ENCODE measurements around the gene TCEA2.

TCEA2 gene

DNA sequence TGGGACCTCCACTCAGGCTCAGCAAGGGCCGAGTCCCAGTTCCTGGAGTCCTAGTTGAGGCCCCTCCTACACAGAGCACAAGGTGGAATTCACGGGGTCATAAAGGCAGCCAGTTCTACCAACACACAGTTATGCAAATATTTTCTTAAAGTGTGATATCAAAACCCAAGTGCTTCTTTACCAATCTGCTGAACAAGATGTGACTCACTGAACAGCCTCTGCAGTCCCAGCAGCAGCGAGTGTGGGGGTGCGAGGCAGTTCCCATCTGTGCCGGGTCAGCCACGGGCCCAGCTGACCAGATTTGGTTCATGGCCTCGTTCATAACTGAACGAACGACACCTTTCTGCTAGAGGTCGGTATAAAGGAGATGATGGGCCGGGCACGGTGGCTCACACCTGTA is 4.5 kb upstream of the TCEA2 start:
- Mint-ChIP-seq H3K4me1 (peaks cover 43% of the 10 kb centered on the region), H3K27me3 (ENCODE audit: low read depth, poor library complexity) (peaks cover 11% of the 10 kb centered on the region), H3K9me3 (no peaks in the 10 kb centered on the region), H3K36me3 (ENCODE audit: low read depth) (no peaks in the 10 kb centered on the region), H3K27ac (no peak overlapping the region), H3K4me3 (no peak overlapping the region)
- no peak for DNase-seq
- TF ChIP-seq, protein P1, sequence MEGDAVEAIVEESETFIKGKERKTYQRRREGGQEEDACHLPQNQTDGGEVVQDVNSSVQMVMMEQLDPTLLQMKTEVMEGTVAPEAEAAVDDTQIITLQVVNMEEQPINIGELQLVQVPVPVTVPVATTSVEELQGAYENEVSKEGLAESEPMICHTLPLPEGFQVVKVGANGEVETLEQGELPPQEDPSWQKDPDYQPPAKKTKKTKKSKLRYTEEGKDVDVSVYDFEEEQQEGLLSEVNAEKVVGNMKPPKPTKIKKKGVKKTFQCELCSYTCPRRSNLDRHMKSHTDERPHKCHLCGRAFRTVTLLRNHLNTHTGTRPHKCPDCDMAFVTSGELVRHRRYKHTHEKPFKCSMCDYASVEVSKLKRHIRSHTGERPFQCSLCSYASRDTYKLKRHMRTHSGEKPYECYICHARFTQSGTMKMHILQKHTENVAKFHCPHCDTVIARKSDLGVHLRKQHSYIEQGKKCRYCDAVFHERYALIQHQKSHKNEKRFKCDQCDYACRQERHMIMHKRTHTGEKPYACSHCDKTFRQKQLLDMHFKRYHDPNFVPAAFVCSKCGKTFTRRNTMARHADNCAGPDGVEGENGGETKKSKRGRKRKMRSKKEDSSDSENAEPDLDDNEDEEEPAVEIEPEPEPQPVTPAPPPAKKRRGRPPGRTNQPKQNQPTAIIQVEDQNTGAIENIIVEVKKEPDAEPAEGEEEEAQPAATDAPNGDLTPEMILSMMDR (IDR thresholded peaks at IDR 0.05) = no peak

DNA sequence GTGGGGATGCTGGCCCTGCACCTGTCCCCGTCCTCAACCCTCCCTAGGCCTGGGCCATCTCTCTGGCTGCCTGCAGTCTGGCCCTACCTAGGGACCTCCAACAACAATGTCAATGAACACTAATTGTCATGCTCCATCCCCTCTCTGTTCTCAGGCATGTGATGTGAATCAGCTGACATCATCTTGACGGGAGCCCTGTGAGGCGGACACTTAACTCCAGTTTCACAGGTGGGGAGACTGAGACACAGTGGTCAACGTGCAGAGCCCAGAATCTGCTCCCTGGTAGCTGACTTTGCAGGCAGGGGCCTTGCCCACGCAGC is 762 bp upstream of the TCEA2 start:
- Mint-ChIP-seq H3K9me3 (no peaks in the 10 kb centered on the region), H3K4me3 (peak overlapping the region; percentile 93), H3K27ac (peak overlapping the region; percentile 64), H3K4me1 (peaks cover 44% of the 10 kb centered on the region), H3K36me3 (ENCODE audit: low read depth) (no peaks in the 10 kb centered on the region), H3K27me3 (ENCODE audit: low read depth, poor library complexity) (peaks cover 11% of the 10 kb centered on the region)
- TF ChIP-seq, protein P1 (IDR thresholded peaks at IDR 0.05) = no peak
- no peak for DNase-seq

DNA sequence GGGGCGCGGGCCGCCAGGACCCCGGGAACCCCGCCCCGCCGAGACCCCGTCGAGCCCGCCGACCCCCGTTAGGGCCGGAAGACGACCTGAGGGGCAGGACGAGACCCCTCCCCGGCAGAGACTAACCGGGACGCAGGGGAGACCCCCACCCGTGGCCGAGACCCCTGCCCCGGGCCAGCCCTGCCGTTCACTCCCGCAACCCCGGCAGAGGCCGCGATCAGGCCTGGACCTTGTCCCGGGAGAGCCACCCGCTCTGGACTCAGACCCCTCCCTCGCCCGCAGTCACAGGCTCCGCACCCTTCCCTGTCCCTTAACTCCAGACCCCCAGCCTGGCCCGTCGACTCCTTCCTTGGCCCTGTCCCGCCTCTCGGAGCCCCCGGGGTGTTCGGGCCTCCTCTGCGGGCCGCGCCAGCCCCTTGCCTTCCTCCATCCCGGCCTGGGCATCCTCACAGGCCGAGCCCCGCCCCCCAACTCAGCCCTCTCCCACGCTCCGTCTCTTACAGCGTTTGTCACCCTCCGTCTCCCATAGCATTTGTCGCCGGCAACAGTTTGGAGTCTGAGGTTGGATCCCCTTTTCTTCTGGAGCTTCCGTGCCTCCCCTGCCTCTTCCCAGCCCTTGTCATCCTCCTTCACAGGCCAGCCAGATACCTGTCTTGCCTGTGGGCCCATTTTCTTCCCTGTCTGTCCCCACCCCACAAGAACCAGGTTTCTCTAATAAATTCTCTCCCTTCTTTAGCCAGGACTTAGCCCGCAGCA is 569 bp downstream of the TCEA2 start:
- Mint-ChIP-seq H3K27ac (peak overlapping the region; percentile 57), H3K9me3 (no peaks in the 10 kb centered on the region), H3K4me3 (peak overlapping the region; percentile 93), H3K27me3 (ENCODE audit: low read depth, poor library complexity) (peaks cover 11% of the 10 kb centered on the region), H3K36me3 (ENCODE audit: low read depth) (no peaks in the 10 kb centered on the region), H3K4me1 (peaks cover 34% of the 10 kb centered on the region)
- peak; percentile 67 for DNase-seq
- TF ChIP-seq, protein P1 (IDR thresholded peaks at IDR 0.05) = no peak

DNA sequence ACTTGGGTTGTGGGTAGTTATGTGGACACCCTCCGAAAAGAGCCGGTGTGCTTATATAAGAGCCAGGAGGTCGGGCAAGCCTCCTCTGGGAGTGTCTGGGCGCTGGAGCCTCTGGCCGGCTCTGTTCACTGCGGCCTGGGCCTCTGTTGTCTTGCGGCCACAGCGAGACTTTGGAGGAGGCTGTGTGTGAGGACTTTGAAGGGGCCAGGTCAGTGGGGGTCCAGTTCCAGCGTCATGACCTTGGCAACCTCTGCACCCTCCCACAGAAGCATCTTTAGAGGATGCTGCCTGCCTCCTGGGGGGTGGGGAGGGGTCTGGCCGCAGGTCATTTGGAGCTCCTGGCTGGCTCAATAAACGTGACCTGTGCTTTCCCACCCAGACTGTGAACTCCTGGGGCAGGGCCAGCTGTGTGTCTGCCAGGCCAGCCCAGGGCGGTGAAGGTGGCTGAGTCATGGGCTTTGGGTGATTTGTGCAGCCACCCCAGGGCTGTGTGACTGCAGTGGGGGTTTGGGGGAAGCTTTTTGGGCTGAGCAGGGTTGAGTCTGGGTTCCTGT is 1.2 kb downstream of the TCEA2 start:
- Mint-ChIP-seq H3K4me3 (peak overlapping the region; percentile 93), H3K9me3 (no peaks in the 10 kb centered on the region), H3K27me3 (ENCODE audit: low read depth, poor library complexity) (peaks cover 11% of the 10 kb centered on the region), H3K36me3 (ENCODE audit: low read depth) (no peaks in the 10 kb centered on the region), H3K27ac (peak overlapping the region; percentile 57), H3K4me1 (peaks cover 34% of the 10 kb centered on the region)
- TF ChIP-seq, protein P1 (IDR thresholded peaks at IDR 0.05) = no peak
- DNase-seq = no peak

DNA sequence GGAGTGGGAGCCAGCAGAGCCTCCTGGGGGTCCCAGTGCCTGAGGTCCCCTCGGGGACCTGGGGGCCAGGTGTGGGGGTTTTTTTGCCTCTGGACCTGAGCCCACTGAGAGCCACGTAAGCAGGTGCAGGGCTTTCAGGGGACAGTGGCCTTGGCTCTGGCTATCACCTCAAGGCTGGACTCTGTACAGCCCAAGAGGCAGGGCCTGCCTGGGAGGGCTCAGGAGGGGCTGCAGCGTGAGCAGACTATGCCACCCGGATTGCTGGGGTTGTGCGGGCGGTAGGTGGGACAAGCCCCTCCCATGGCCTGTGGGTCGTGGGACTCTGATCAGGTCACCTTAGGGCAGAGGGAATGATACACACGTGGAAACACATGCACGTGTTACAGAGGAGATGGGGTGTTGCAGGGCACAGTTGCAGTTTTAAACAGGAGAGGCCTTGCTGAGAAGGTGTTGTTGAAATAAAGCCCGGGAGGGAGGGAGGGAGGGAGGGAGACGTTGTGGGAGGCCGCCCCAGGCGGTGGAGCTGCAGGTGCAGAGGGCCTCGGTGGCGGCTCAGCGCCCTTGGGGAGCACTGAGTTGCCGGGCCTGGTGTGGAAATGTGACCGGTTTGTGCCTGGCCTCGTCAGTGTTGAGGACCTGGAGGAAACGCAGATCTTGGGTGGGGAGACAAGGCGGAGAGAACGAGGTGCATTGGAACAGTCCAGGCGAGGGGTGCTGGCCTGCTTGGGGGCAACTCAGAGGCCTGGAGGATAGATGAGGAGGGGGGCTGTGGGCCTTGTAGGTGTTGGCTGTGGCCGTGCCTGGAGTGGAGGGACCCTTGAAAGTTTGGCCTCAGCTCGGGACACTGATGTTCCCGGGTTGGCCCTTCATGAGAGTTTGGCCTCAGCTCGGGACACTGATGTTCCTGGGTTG is 2.3 kb downstream of the TCEA2 start:
- H3K36me3 Mint-ChIP-seq (ENCODE audit: low read depth) = no peaks in the 10 kb centered on the region
- H3K4me1 Mint-ChIP-seq = peaks cover 34% of the 10 kb centered on the region
- TF ChIP-seq, protein P1 (IDR thresholded peaks at IDR 0.05) = no peak
- DNase-seq = no peak
- H3K27ac Mint-ChIP-seq = no peak overlapping the region
- H3K9me3 Mint-ChIP-seq = no peaks in the 10 kb centered on the region
- peak overlapping the region; percentile 12 for H3K4me3 Mint-ChIP-seq
- no peaks in the 10 kb centered on the region for H3K27me3 Mint-ChIP-seq (ENCODE audit: low read depth, poor library complexity)

Data from nephron progenitor cell (in vitro differentiated cells).